Uterus (tissue), 2 donors: ENCODE data around the gene FN1.

Experiments
- POLR2A ChIP-seq, 2 donors: fragments of 450-650 bp; IDR thresholded peaks; one replicate each; pipeline ENCODE4 v1.6.1; 2016; ENCODE audit warnings: antibody characterized with exemption in 2 of 2, mild to moderate bottlenecking in 1 of 2, moderate library complexity in 1 of 2
- TF ChIP-seq, protein P1 (sequence below), 4 experiments: fragments of 200-600 bp in 2 of 4; fragments of 450-650 bp in 2 of 4; sonication (generic) in 2 of 4; IDR thresholded peaks; one replicate each; pipeline ENCODE4 v1.5.1; 2016 to 2019; ENCODE audit warnings: antibody characterized with exemption in 4 of 4, mild to moderate bottlenecking in 2 of 4, moderate library complexity in 1 of 4

DNA sequence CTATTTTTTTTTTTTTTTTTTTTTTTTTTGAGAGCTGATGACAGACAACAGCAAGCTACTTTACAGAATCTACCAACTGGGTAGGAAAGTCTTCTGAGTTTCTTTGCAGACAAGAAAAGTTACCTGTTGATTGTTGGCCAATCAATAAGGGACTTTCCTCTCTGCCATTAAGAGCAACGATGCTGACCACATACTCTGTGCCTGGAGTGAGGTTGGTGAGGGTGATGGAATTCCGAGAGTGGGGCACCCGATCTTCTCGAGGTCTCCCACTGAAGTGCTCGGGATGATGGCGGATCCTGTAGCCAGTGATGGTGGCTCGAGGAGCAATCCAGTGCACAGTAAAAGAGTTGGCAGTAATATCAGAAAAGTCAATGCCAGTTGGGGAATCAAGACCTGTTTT is 49.3 kb downstream of the FN1 start:
- TF ChIP-seq, protein P1, sequence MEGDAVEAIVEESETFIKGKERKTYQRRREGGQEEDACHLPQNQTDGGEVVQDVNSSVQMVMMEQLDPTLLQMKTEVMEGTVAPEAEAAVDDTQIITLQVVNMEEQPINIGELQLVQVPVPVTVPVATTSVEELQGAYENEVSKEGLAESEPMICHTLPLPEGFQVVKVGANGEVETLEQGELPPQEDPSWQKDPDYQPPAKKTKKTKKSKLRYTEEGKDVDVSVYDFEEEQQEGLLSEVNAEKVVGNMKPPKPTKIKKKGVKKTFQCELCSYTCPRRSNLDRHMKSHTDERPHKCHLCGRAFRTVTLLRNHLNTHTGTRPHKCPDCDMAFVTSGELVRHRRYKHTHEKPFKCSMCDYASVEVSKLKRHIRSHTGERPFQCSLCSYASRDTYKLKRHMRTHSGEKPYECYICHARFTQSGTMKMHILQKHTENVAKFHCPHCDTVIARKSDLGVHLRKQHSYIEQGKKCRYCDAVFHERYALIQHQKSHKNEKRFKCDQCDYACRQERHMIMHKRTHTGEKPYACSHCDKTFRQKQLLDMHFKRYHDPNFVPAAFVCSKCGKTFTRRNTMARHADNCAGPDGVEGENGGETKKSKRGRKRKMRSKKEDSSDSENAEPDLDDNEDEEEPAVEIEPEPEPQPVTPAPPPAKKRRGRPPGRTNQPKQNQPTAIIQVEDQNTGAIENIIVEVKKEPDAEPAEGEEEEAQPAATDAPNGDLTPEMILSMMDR (IDR thresholded peaks at IDR 0.05), result no peak
- TF ChIP-seq POLR2A (IDR thresholded peaks at IDR 0.05), result no peak
